OCI-M2 (cell line): ENCODE data around the gene CORO7.

Experiments
- DNase-seq: peaks from one replicate; lab custom pipeline; 2025; ENCODE audit not compliant: unreplicated experiment; lab: John Stamatoyannopoulos, UW

Gene CORO7

GRCh38 chr16:4373356-4373908, 43.0 kb downstream of the CORO7 start:
- no peak for DNase-seq

GRCh38 chr16:4372578-4373355, 43.6 kb downstream of the CORO7 start:
- DNase-seq = no peak

GRCh38 chr16:4372001-4372577, 44.3 kb downstream of the CORO7 start:
- DNase-seq = no peak

- DNase-seq = no peak
These were observed 44.9 kb downstream of the CORO7 start, which contains the start of gene VASN for GRCh38 chr16:4371357-4372000. Gene VASN (plus strand): TSS chr16:4371848. CDS start chr16:4380878, 9,030 bp downstream.

- no peak for DNase-seq
These were observed 45.6 kb downstream of the CORO7 start for GRCh38 chr16:4370570-4371356.

GRCh38 chr16:4370151-4370550, 46.2 kb downstream of the CORO7 start:
- DNase-seq = no peak

- DNase-seq = no peak
These were observed 47.2 kb downstream of the CORO7 start for GRCh38 chr16:4369007-4369733.

DNA sequence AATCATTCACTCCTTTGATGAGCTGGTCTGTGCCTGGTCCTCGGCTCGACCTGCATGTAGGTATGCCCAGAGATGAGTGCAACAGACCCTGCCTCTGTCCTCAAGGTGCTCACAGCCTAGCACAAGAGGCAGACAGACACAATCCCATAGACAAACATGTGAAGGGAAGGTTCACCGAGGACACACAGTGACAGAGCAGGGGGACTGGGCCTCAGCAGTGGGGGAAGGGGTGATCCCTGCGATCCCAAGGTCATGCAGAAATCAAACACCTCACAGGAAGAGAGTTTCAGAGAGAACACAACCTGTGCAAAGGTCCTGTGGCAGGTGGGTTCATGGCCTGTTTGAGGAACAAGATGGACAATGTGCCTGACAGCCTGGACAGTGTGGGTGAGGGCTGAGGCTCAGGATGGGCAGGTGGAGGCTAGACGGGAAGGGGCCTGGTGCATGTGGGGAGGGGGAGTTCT, 49.0 kb downstream of the CORO7 start:
- DNase-seq = no peak

- no peak for DNase-seq
These were observed 50.4 kb downstream of the CORO7 start for GRCh38 chr16:4366016-4366415.

DNA sequence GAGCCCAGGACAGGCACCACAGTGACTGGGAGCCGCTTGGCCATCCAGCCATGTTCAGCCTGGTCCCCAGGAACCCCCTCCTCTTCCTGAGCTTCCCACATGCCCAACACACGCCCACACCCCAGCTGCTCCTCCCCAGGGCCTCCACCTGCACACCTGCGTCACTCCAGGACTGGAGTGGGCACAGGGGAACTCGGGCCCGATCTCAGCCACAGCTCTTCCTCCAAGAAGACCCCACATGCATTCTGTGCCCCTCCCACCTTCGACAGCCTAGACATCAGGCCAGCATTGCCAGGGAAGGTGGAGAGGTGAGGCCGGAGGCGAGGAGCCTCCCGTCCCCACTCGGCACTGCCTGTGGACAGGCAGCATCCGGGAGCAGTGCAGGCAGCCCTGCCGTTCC, 50.8 kb downstream of the CORO7 start:
- no peak for DNase-seq

DNA sequence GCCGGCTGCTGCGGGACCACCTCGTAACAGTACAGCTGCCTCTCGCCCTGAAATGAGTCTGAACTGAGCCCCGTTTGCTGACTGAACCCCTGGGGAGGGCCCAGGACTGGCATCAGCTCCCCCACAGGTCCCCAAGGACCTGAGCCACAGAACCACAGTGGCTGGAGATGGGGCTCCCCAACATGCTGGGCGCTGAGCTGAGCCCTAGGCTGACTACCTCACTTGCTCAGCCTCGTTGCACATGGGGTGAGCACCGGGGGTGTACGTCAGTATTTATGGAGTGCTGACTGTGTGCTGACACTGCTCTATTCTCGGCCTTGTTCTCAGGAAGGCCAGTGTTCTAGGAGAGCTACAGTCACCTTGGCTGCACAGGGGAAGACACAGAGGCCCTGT, 51.4 kb downstream of the CORO7 start:
- no peak for DNase-seq

- DNase-seq = no peak
These were observed 52.0 kb downstream of the CORO7 start for GRCh38 chr16:4364196-4365013.

DNA sequence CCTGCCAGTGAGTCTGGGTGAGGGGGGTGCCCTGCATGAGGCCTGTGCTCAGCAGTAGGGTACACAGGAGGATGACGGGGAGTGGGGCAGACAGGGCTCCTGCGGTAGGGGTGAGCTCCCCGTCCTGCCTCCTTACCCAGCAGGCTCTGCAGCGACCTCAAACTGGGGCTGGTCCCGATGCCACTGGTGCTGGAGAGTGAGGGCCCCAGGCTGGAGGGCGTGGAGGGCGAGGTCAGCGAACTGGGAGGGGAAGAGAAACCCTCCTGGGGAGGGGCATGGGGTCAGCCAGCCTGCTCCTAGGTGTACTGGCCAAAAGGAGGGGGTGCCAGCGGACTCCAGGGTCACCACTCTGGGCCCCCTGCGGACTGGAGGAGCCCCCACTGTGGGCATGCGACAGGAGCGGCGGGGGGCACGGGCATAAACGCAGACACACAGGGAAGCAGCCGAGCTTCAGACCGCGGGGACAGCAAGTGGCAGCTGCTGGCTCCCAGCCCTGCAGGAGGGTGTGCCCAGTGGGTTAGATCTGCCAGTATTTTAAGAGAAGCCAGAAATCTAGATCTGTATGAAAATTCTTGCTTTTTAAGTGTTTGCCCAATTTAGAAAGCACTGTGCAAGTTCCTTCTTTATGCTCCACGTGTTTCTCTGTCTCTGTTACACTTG, 53.8 kb downstream of the CORO7 start:
- no peak for DNase-seq

DNA sequence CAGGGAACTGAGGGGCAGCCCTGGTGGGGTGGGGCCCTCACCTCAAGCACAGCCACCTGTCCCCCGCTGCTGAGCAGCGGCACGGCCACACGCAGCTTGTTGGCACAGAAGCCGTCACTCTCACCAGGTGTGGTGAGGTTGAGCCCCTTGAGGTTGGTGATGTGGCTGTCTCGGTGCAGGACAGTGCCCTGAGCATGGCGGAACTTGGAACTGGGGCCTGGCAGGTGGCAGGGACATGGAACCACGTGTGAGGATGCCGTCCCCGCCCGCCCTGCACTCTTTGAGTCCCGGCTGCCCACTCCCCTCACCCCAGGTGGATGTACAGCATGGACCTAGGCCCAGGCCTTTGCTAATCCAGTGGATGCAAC, 54.5 kb downstream of the CORO7 start:
- no peak for DNase-seq

GRCh38 chr16:4361033-4361943, 55.1 kb downstream of the CORO7 start:
- no peak for DNase-seq

DNA sequence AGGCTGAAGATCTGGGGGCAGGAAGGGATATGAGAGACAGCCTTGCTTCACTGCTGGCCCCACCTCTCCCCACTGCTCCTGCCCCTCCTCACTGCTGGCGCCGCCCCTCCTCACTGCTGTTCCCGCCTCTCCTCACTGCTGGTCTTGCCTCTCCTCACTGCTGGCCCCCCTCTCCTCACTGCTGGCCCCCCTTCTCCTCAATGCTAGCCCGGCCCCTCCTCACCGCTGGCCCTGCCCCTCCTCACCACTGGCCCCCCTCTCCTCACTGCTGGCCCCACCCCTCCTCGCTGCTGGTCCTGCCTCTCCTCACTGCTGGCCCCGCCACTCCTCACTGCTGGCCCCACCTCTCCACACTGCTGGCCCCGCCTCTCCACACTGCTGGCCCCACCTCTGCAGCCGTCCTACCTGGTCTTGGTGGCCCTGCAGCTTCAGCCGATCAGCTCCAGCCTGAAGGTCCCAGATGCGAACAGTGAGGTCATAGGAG, 55.8 kb downstream of the CORO7 start:
- no peak for DNase-seq

- no peak for DNase-seq
These were observed 56.5 kb downstream of the CORO7 start for GRCh38 chr16:4359914-4360313.
